HUES6 (cell line): ENCODE data around the gene SLC25A48.

ENCODE experiments used
- H3K27ac ChIP-seq: 2 replicates; pipeline ENCODE4 v1.7.0; 2013; ENCODE audit warnings: low read depth, mild to moderate bottlenecking, low read length, inconsistent platforms
- H3K27me3 ChIP-seq: 2 replicates; pipeline ENCODE4 v1.6.1; 2013; ENCODE audit warnings: low read length; ENCODE audit not compliant: control insufficient read depth, insufficient read depth
- H3K36me3 ChIP-seq: 2 replicates; pipeline ENCODE4 v1.6.1; 2013; ENCODE audit warnings: low read length; ENCODE audit not compliant: control insufficient read depth, insufficient read depth
- H3K4me1 ChIP-seq: 2 replicates; pipeline ENCODE4 v1.6.1; 2013; ENCODE audit warnings: low read length; ENCODE audit not compliant: control insufficient read depth, insufficient read depth
- H3K4me3 ChIP-seq: 2 replicates; pipeline ENCODE4 v1.5.1; 2013; ENCODE audit warnings: low read depth, low read length
- H3K9ac ChIP-seq: one replicate; pipeline ENCODE4 v1.6.1; 2013; ENCODE audit warnings: mild to moderate bottlenecking, low read length
- H3K9me3 ChIP-seq: 2 replicates; pipeline ENCODE4 v1.6.1; 2013; ENCODE audit warnings: low read depth, low read length; ENCODE audit not compliant: control insufficient read depth, insufficient read depth

SLC25A48 gene

DNA sequence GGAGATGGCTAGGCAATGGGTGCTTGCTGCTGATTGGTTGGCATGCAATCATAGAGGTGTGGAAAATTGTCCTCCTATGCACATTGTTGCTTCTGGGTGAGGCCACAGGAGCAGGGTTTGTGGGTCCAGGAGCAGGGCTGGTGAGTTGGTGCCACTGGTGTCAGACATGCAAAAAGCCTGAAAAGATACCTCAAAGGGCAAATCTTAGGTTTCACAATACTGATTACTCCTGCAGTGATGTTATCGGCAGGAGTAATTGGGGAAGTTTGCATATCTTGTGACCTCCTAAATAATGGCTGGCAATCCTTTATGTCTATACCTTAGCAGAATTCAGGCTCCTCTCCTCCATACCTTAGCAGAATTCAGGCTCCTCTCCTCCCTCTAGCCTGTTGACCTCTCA, 25.2 kb downstream of the SLC25A48 start:
- H3K4me3 ChIP-seq, result no peak overlapping the region
- no peaks in the 10 kb centered on the region for H3K36me3 ChIP-seq
- H3K27ac ChIP-seq, result no peak overlapping the region
- no peak overlapping the region for H3K9ac ChIP-seq
- H3K9me3 ChIP-seq, result peaks cover 3% of the 10 kb centered on the region; the same call in 1 of the 2 replicates
- H3K27me3 ChIP-seq, result peaks cover 4% of the 10 kb centered on the region; the same call in 1 of the 2 replicates
- H3K4me1 ChIP-seq, result no peaks in the 10 kb centered on the region

- Histone ChIP-seq H3K4me3 (no peak overlapping the region), H3K27me3 (0 out of 2 replicates have a peak, but pooled peaks cover 4% of the 10 kb centered on the region), H3K36me3 (no peaks in the 10 kb centered on the region), H3K4me1 (no peaks in the 10 kb centered on the region), H3K9ac (no peak overlapping the region), H3K27ac (no peak overlapping the region), H3K9me3 (peaks cover 3% of the 10 kb centered on the region; the same call in 1 of the 2 replicates)
These were observed 27.2 kb downstream of the SLC25A48 start for GRCh38 chr5:135861641-135862040.

- Histone ChIP-seq H3K36me3 (no peaks in the 10 kb centered on the region), H3K9ac (no peak overlapping the region), H3K4me3 (no peak overlapping the region), H3K27ac (no peak overlapping the region), H3K27me3 (0 out of 2 replicates have a peak, but pooled peaks cover 4% of the 10 kb centered on the region), H3K4me1 (no peaks in the 10 kb centered on the region), H3K9me3 (peaks cover under 1% of the 10 kb centered on the region; the same call in 1 of the 2 replicates)
These were observed 27.6 kb downstream of the SLC25A48 start for GRCh38 chr5:135862086-135862485.

DNA sequence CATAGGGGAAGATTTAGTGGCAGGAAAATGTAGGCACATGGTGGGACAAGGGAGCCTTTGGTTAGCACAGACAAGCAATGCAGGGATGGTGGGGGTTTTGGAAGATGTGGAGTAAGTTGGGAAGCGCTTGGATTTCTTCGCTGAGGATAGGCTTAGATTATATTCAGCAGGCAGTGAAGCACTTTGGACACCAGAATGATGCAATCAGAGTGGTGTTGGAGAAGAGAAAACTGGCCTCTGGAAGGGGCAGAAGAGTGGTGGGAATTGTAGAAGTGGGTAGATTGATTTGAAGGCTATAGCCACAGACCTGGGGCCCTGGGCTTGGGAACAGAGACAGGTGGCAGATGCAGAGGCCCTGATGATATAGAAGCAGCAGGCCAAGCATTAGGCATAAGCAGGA, 28.3 kb downstream of the SLC25A48 start:
- H3K27ac ChIP-seq, result no peak overlapping the region
- H3K36me3 ChIP-seq, result no peaks in the 10 kb centered on the region
- no peak overlapping the region for H3K9ac ChIP-seq
- no peak overlapping the region for H3K4me3 ChIP-seq
- 0 out of 2 replicates have a peak, but pooled peaks cover 4% of the 10 kb centered on the region for H3K27me3 ChIP-seq
- H3K4me1 ChIP-seq, result no peaks in the 10 kb centered on the region
- H3K9me3 ChIP-seq, result no peaks in the 10 kb centered on the region

DNA sequence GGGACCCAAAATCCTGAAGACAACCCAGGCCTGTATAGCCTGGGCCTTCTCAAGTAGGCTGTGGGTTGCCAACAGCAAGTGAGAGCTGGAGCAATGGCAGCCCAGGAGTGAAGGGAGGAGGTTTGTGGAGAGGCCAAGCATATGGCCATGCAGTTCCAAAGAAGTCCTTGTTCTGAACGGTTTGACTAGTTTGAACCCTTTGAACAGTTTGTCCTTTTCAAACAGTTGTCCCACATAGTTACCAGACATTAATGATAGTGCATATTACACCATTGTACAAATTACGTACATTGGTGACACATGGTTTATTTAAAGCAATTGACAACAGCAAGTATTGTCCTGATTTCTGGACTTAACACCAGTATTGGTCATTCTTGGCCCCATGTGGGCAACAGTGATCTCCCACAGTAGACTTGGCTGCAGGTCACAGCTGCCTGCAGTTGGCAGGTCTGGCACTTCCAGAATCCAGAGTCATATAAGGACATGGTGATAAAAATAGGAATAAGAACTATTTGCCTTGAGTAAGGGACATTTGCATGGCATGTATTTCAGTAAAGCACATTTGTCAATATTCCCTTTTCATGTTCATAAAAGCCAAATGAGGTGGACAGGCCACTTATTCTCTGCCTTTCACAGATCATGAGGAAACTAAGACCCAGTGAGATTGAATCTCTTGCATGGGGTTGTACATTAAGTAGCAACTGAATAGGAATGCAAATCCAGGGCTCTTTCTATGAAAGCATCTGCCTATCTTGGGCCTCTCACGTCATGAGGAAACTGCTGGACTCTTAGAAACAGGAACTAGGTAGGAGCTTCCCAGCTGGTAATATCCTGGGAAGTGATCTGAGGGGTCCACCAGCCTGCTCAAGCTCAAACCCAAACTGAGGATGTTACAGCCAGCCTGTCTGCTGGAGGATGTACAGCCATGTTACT, 30.3 kb downstream of the SLC25A48 start:
- Histone ChIP-seq H3K27me3 (0 out of 2 replicates have a peak, but pooled peaks cover 4% of the 10 kb centered on the region), H3K4me1 (no peaks in the 10 kb centered on the region), H3K27ac (no peak overlapping the region), H3K4me3 (no peak overlapping the region), H3K9ac (no peak overlapping the region), H3K36me3 (no peaks in the 10 kb centered on the region), H3K9me3 (no peaks in the 10 kb centered on the region)

GRCh38 chr5:135866016-135866415, 31.6 kb downstream of the SLC25A48 start:
- H3K27ac ChIP-seq, result no peak overlapping the region
- H3K9me3 ChIP-seq, result no peaks in the 10 kb centered on the region
- no peak overlapping the region for H3K4me3 ChIP-seq
- H3K4me1 ChIP-seq, result no peaks in the 10 kb centered on the region
- H3K27me3 ChIP-seq, result 0 out of 2 replicates have a peak, but pooled peaks cover 4% of the 10 kb centered on the region
- no peak overlapping the region for H3K9ac ChIP-seq
- H3K36me3 ChIP-seq, result no peaks in the 10 kb centered on the region

DNA sequence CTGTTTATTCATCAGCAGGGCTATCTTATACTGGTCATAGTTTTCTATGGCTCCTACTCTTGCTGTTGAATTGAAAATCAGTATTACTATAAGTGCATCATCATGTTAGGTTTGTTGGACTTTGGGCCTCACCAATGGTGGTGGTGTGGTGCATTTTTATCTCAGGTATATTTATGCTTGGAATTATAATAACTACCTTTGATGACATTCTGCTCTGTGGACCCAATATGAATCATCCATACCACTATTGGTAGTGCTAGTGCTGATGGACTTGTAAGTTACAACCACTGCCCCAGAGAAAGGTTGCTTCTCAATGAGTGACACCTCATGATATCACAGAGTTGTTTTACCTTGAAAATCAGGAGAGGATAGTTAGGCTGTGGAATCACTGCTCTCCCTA, 33.1 kb downstream of the SLC25A48 start:
- no peak overlapping the region for H3K27ac ChIP-seq
- no peak overlapping the region for H3K9ac ChIP-seq
- no peaks in the 10 kb centered on the region for H3K9me3 ChIP-seq
- H3K4me1 ChIP-seq, result no peaks in the 10 kb centered on the region
- H3K36me3 ChIP-seq, result no peaks in the 10 kb centered on the region
- 0 out of 2 replicates have a peak, but pooled peaks cover 4% of the 10 kb centered on the region for H3K27me3 ChIP-seq
- H3K4me3 ChIP-seq, result no peak overlapping the region

DNA sequence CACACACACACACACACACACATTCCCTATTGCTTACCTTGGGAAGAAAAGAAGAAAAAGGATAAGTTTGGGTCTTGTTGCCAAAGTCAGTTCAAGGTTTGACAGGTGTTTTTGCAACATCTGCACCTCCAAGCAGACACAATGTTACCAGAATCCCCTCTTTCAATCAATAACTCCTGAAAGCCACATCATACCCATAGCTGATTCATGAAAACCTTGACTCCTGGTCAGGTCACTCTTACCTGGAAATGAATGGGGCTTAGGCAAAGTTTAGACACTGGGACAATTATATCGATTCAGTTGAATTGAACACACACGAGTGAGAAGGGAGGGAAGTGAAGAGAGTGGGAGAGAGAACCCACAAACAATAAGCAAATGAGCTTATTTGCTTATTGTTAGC, 34.2 kb downstream of the SLC25A48 start:
- Histone ChIP-seq H3K4me1 (no peaks in the 10 kb centered on the region), H3K27ac (no peak overlapping the region), H3K9me3 (no peaks in the 10 kb centered on the region), H3K9ac (no peak overlapping the region), H3K4me3 (no peak overlapping the region), H3K27me3 (no peaks in the 10 kb centered on the region), H3K36me3 (no peaks in the 10 kb centered on the region)

DNA sequence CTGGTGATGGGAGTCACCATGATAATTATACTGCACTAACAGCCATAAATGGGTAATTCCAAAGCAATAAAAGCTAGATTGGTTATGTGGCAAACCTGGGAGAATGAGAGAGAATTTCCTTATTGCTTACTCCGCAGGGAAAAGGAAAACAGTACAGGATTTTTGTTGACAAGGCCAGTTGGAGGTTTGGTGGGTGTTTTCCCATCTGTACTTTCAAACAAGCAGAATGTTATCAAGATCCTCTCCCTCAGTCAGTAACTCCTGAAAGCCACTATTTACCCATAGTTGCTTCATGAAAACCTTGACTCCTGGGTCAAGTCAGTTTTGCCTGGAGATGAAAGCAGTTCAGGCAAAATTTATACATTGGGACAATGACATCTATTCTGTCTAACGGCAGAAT, 34.8 kb downstream of the SLC25A48 start:
- Histone ChIP-seq H3K4me1 (no peaks in the 10 kb centered on the region), H3K9ac (no peak overlapping the region), H3K36me3 (no peaks in the 10 kb centered on the region), H3K27ac (no peak overlapping the region), H3K9me3 (no peaks in the 10 kb centered on the region), H3K4me3 (no peak overlapping the region), H3K27me3 (no peaks in the 10 kb centered on the region)

GRCh38 chr5:135869935-135870334, 35.5 kb downstream of the SLC25A48 start:
- no peaks in the 10 kb centered on the region for H3K4me1 ChIP-seq
- H3K27ac ChIP-seq, result no peak overlapping the region
- no peaks in the 10 kb centered on the region for H3K27me3 ChIP-seq
- H3K36me3 ChIP-seq, result no peaks in the 10 kb centered on the region
- H3K9ac ChIP-seq, result no peak overlapping the region
- H3K4me3 ChIP-seq, result no peak overlapping the region
- H3K9me3 ChIP-seq, result no peaks in the 10 kb centered on the region

GRCh38 chr5:135871268-135871915, 36.9 kb downstream of the SLC25A48 start:
- no peaks in the 10 kb centered on the region for H3K36me3 ChIP-seq
- no peaks in the 10 kb centered on the region for H3K9me3 ChIP-seq
- no peaks in the 10 kb centered on the region for H3K27me3 ChIP-seq
- no peak overlapping the region for H3K4me3 ChIP-seq
- no peaks in the 10 kb centered on the region for H3K4me1 ChIP-seq
- no peak overlapping the region for H3K9ac ChIP-seq
- H3K27ac ChIP-seq, result no peak overlapping the region
